NCI-H510A treated with DMSO at 0.1 percent for 48 hours (cell line): ENCODE results near the gene DBN1.

Experiments
- DNase-seq: peaks from one replicate; lab custom pipeline; 2025; lab: John Stamatoyannopoulos, UW

DBN1 gene

GRCh38 chr5:177473443-177474001, at the start of gene DBN1:
Gene DBN1, minus strand, starts transcription at chr5:177473634. Its CDS starts 113 bp downstream, at chr5:177473521.
- DNase-seq, result no peak

- DNase-seq, result no peak
Measured at GRCh38 chr5:177520916-177521513, 47.6 kb upstream of the DBN1 start.

- DNase-seq, result no peak
Measured at GRCh38 chr5:177520271-177520670, 46.8 kb upstream of the DBN1 start.

GRCh38 chr5:177519463-177520235, 46.2 kb upstream of the DBN1 start:
- DNase-seq, result no peak

- peak; percentile 93 for DNase-seq
Measured at GRCh38 chr5:177516601-177517568, 43.5 kb upstream of the DBN1 start, which contains the start of gene DDX41. Gene DDX41, minus strand, starts transcription at chr5:177516961. Its CDS starts 16 bp downstream, at chr5:177516945.

- DNase-seq, result no peak
Measured at GRCh38 chr5:177515580-177515979, 42.1 kb upstream of the DBN1 start.

- no peak for DNase-seq
Measured at GRCh38 chr5:177514541-177514940, 41.1 kb upstream of the DBN1 start.

GRCh38 chr5:177513500-177513899, 40.1 kb upstream of the DBN1 start:
- DNase-seq, result no peak

- DNase-seq, result no peak
Measured at GRCh38 chr5:177512736-177513380, 39.4 kb upstream of the DBN1 start.

- DNase-seq, result no peak
Measured at GRCh38 chr5:177511796-177512675, 38.6 kb upstream of the DBN1 start.

- DNase-seq, result no peak
Measured at GRCh38 chr5:177511181-177511580, 37.7 kb upstream of the DBN1 start.

- DNase-seq, result no peak
Measured at GRCh38 chr5:177510567-177511053, 37.2 kb upstream of the DBN1 start.

- DNase-seq, result no peak
Measured at GRCh38 chr5:177509991-177510566, 36.6 kb upstream of the DBN1 start.

GRCh38 chr5:177509381-177509951, 36.0 kb upstream of the DBN1 start, which contains the start of gene DOK3:
Gene DOK3, minus strand, starts transcription at chr5:177509826. Its CDS starts 286 bp downstream, at chr5:177509540.
- DNase-seq, result no peak

- no peak for DNase-seq
Measured at GRCh38 chr5:177508837-177509236, 35.4 kb upstream of the DBN1 start.

GRCh38 chr5:177508221-177508611, 34.8 kb upstream of the DBN1 start:
- DNase-seq, result no peak

- no peak for DNase-seq
Measured at GRCh38 chr5:177507596-177508220, 34.3 kb upstream of the DBN1 start.

- no peak for DNase-seq
Measured at GRCh38 chr5:177507165-177507564, 33.7 kb upstream of the DBN1 start.

GRCh38 chr5:177505075-177505474, 31.6 kb upstream of the DBN1 start:
- no peak for DNase-seq
